ENCODE results near the gene ULBP1.

GRCh38 chr6:149995971-149996370 is 32.2 kb downstream of the ULBP1 start:
- TF ChIP-seq, protein P1, sequence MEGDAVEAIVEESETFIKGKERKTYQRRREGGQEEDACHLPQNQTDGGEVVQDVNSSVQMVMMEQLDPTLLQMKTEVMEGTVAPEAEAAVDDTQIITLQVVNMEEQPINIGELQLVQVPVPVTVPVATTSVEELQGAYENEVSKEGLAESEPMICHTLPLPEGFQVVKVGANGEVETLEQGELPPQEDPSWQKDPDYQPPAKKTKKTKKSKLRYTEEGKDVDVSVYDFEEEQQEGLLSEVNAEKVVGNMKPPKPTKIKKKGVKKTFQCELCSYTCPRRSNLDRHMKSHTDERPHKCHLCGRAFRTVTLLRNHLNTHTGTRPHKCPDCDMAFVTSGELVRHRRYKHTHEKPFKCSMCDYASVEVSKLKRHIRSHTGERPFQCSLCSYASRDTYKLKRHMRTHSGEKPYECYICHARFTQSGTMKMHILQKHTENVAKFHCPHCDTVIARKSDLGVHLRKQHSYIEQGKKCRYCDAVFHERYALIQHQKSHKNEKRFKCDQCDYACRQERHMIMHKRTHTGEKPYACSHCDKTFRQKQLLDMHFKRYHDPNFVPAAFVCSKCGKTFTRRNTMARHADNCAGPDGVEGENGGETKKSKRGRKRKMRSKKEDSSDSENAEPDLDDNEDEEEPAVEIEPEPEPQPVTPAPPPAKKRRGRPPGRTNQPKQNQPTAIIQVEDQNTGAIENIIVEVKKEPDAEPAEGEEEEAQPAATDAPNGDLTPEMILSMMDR (IDR thresholded peaks at IDR 0.05): no peak
- TF ChIP-seq POLR2A (IDR thresholded peaks at IDR 0.05) (no peak), POLR2AphosphoS5 (IDR thresholded peaks at IDR 0.05) (no peak)

Measured in gastroesophageal sphincter (tissue), 3 donors.